ENCODE measurements around the gene C17orf114.

GRCh38 chr17:4789951-4790704 is 12.0 kb downstream of the C17orf114 start:
- TF ChIP-seq POLR2AphosphoS5 (IDR thresholded peaks at IDR 0.05), result peak; percentile 84 to 95 (median 90)
- peak; percentile 31 to 86 (median 74) for TF ChIP-seq CTCF (IDR thresholded peaks at IDR 0.05)
- TF ChIP-seq POLR2A (IDR thresholded peaks at IDR 0.05), result peak; percentile 91
- no peak for TF ChIP-seq EP300 (IDR thresholded peaks at IDR 0.05)

All from sigmoid colon (tissue), 4 donors.